Measurements from ENCODE around the gene SPOPL.
"Not testable (repeated sequence)": the region's sequence is repeated elsewhere in the genome, so short reads cannot be mapped to it uniquely, and the experiment has no call there.

The SPOPL gene

GRCh38 chr2:138470941-138471340 is 30.6 kb upstream of the SPOPL start:
- Histone ChIP-seq H3K4me2 (no peak overlapping the region), H3K9ac (no peak overlapping the region), H3K4me3 (no peak overlapping the region), H3K4me1 (peaks cover 0 to 19% (median 0%) of the 10 kb centered on the region in 10 experiments; a peak in 6 of 20 replicates), H3K27ac (no peak overlapping the region), H3K9me3 (replicated peaks in 1 of 11) (no peaks in the 10 kb centered on the region), H4K20me1 (no peaks in the 10 kb centered on the region), H3K36me3 (no peaks in the 10 kb centered on the region), H3K27me3 (no peaks in the 10 kb centered on the region)
- no peak for TF ChIP-seq Cebpa-rat (IDR thresholded peaks at IDR 0.05)

- Histone ChIP-seq H3K9ac (no peak overlapping the region), H3K27me3 (no peaks in the 10 kb centered on the region), H3K36me3 (no peaks in the 10 kb centered on the region), H3K4me3 (no peak overlapping the region), H3K9me3 (replicated peaks in 1 of 11) (no peaks in the 10 kb centered on the region), H3K4me2 (peak overlapping the region in 2 of 11 experiments; percentile 64 to 65; a peak in 4 of 22 replicates), H3K4me1 (peaks cover 0 to 23% (median 0%) of the 10 kb centered on the region in 10 experiments; a peak in 6 of 20 replicates), H3K27ac (no peak overlapping the region), H4K20me1 (no peaks in the 10 kb centered on the region)
- no peak for TF ChIP-seq Cebpa-rat (IDR thresholded peaks at IDR 0.05)
Observed at GRCh38 chr2:138474100-138474825, 27.3 kb upstream of the SPOPL start.

GRCh38 chr2:138475277-138475776 is 26.2 kb upstream of the SPOPL start:
- no peaks in the 10 kb centered on the region for H4K20me1 ChIP-seq
- H3K27me3 ChIP-seq, result no peaks in the 10 kb centered on the region
- no peaks in the 10 kb centered on the region for H3K9me3 ChIP-seq (replicated peaks in 1 of 11)
- no peak overlapping the region for H3K9ac ChIP-seq
- H3K36me3 ChIP-seq, result no peaks in the 10 kb centered on the region
- H3K4me1 ChIP-seq, result peaks cover 0 to 23% (median 0%) of the 10 kb centered on the region in 10 experiments; a peak in 6 of 20 replicates
- peak overlapping the region in 3 of 11 experiments; percentile 37 to 65 (median 64); a peak in 6 of 22 replicates for H3K4me2 ChIP-seq
- peak overlapping the region in 3 of 11 experiments; percentile 16 to 38 (median 20); a peak in 5 of 22 replicates for H3K27ac ChIP-seq
- no peak for TF ChIP-seq Cebpa-rat (IDR thresholded peaks at IDR 0.05)
- H3K4me3 ChIP-seq, result no peak overlapping the region

- H3K4me1 ChIP-seq, result peaks cover 0 to 23% (median 0%) of the 10 kb centered on the region in 10 experiments; a peak in 6 of 20 replicates
- H3K36me3 ChIP-seq, result no peaks in the 10 kb centered on the region
Observed at GRCh38 chr2:138476186-138476585, 25.4 kb upstream of the SPOPL start.

GRCh38 chr2:138476940-138477339 is 24.6 kb upstream of the SPOPL start:
- Histone ChIP-seq H3K4me2 (no peak overlapping the region), H4K20me1 (no peaks in the 10 kb centered on the region), H3K9me3 (replicated peaks in 1 of 11) (no peaks in the 10 kb centered on the region), H3K4me3 (no peak overlapping the region), H3K4me1 (peaks cover 0 to 23% (median 0%) of the 10 kb centered on the region in 10 experiments; a peak in 6 of 20 replicates), H3K9ac (no peak overlapping the region), H3K36me3 (no peaks in the 10 kb centered on the region), H3K27me3 (no peaks in the 10 kb centered on the region), H3K27ac (no peak overlapping the region)
- no peak for TF ChIP-seq Cebpa-rat (IDR thresholded peaks at IDR 0.05)

More at GRCh38 chr2:138476186-138476585, 25.4 kb upstream of the SPOPL start:
- Histone ChIP-seq H4K20me1 (no peaks in the 10 kb centered on the region), H3K9me3 (replicated peaks in 1 of 11) (no peaks in the 10 kb centered on the region), H3K27me3 (no peaks in the 10 kb centered on the region), H3K9ac (no peak overlapping the region), H3K4me3 (no peak overlapping the region), H3K27ac (no peak overlapping the region), H3K4me2 (peak overlapping the region in 2 of 11 experiments; percentile 64 to 65; a peak in 3 of 22 replicates)
- TF ChIP-seq Cebpa-rat (IDR thresholded peaks at IDR 0.05), result no peak

DNA sequence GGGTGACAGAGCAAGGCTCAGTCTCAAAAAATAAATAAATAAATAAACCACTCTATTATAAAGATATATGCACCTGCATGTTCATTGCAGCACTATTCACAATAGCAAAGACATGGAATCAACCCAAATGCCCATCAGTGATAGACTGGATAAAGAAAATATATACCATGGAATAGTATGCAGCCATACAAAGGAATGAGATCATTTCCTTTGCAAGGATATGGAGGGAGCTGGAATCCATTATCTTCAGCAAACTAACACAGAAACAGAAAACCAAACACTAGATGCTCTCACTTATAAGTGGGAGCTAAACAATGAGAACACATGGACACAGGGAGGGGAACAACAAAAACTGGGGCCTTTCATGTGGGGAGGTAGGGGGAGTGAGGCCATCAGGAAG is 18.8 kb upstream of the SPOPL start:
- not testable (repeated sequence) for H3K36me3 ChIP-seq; H3K4me1 ChIP-seq; H3K4me2 ChIP-seq; H3K4me3 ChIP-seq; H3K27me3 ChIP-seq; H3K9ac ChIP-seq; H4K20me1 ChIP-seq; H3K27ac ChIP-seq; H3K9me3 ChIP-seq (replicated peaks in 1 of 11)

DNA sequence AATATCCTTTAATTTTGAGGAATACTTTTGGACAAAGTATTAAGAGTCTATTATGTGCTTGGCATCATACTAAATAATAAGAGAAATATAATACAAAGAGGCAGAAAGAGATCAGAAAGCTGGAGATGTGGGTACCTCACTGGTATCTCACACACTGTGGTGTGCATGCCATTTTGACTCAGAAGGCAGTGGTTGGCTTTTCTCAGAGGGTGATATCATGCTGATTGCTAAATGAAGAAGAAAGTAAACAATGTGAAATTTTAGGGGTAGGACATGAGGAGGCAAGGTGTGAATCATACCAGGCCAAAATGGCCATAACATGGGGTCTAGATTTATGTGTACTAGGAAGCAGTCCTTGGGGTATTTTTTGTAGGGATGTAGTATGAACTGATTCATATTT is 16.6 kb upstream of the SPOPL start:
- Histone ChIP-seq H3K4me1 (no peaks in the 10 kb centered on the region), H3K27me3 (no peaks in the 10 kb centered on the region), H3K4me2 (no peak overlapping the region), H3K27ac (no peak overlapping the region), H3K36me3 (no peaks in the 10 kb centered on the region), H3K9me3 (replicated peaks in 1 of 11) (peaks cover 3 to 9% (median 8%) of the 10 kb centered on the region in 11 experiments; a peak in 11 of 22 replicates), H3K4me3 (no peak overlapping the region), H4K20me1 (no peaks in the 10 kb centered on the region), H3K9ac (no peak overlapping the region)
- no peak for TF ChIP-seq Cebpa-rat (IDR thresholded peaks at IDR 0.05)

DNA sequence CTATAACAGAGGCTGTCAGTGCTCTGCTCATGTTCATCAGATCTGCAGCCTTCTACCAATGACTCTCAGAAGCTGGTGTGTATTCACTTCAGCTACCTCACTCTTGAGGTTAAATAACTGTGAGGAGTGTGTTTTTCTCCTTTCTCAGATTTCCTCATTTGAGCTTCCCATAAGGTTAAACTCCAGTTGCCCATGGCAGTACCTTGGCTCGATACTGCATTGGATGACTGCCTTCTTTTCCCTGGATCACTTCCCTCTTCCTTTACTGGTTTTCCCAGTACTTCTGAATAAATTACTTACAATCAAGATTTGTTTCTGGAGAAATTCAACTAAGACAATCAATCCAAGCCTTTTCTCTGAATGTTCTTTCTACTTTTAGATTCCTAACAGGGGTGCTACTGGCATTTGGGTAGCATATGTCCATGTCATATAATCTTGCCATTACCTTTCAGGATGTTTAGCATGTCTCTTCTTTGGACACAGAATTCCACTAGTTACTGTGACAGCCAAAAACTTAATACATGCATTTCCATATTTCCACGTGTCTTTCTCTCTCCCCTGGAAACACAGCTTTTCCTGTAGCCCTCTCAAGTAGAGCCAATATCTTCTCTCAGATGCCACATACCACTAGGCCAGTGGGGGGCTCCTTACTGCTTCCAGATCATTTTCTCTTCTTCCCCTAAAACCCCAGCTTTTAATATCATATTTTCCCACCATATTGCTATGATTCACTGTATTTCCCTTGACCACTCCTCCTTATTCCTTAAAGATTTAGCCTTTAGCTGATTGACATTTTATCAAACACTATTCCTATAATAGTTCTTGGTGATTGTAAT is 15.0 kb upstream of the SPOPL start:
- no peak overlapping the region for H3K4me2 ChIP-seq
- no peaks in the 10 kb centered on the region for H3K27me3 ChIP-seq
- no peaks in the 10 kb centered on the region for H4K20me1 ChIP-seq
- no peak overlapping the region for H3K9ac ChIP-seq
- H3K4me3 ChIP-seq, result no peak overlapping the region
- no peaks in the 10 kb centered on the region for H3K36me3 ChIP-seq
- no peaks in the 10 kb centered on the region for H3K4me1 ChIP-seq
- no peak for TF ChIP-seq Cebpa-rat (IDR thresholded peaks at IDR 0.05)
- no peak overlapping the region for H3K27ac ChIP-seq
- H3K9me3 ChIP-seq (replicated peaks in 1 of 11), result peaks cover 3 to 9% (median 8%) of the 10 kb centered on the region in 11 experiments; a peak in 11 of 22 replicates

DNA sequence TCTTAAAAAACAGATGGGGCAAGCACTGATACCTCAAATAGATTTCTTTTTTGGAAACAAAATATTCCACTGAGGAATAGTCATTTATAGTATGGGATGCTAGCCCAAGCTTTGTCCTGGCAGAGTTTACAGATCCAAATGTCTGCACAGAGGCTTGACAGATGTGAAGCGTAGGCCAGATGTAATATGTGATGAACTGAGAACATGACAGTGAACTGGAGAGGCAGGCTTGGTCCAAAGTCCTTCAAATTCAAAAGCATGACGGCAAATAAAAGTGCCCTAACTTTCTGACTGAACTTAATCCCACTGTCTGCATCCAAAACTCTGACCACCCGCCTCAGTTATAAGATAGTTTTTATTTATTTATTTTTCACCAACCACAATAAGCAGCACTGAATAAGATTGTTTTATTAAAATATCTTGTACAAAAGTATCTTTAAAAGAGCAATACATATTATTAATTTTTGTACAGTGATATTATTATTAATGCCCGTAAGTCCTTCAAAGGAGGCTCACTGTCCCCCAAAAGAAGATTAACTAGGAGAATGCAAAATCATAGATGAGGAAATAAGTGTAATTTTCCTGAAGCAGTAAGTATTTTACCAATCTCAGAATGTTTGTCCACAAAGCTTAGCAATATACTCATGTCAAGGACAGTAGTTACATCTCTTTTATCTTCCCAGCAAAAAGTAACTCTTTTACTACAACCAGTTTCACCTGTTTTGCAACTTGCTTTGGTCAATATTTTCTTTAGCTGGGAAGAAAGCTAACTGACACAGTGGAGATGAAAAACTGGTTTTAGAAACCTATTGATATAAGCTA is 10.7 kb upstream of the SPOPL start:
- Histone ChIP-seq H3K4me3 (no peak overlapping the region), H3K4me2 (no peak overlapping the region), H3K36me3 (no peaks in the 10 kb centered on the region), H4K20me1 (no peaks in the 10 kb centered on the region), H3K9ac (no peak overlapping the region), H3K27ac (no peak overlapping the region), H3K27me3 (no peaks in the 10 kb centered on the region), H3K4me1 (no peaks in the 10 kb centered on the region), H3K9me3 (replicated peaks in 1 of 11) (no peaks in the 10 kb centered on the region)
- no peak for TF ChIP-seq Cebpa-rat (IDR thresholded peaks at IDR 0.05)

All from BLaER1 treated with 17β-estradiol and CSF1 and Interleukin-3, amounts not matched to agents 10 nM and 100 nM (cell line).